VCaP (cell line): Measurements from ENCODE around the gene TNFSF11.

Experiments
- H3K27ac ChIP-seq: fragments of 450-650 bp; 2 replicates; pipeline ENCODE4 v1.5.1; 2017
- TF ChIP-seq, protein P1 (sequence below): fragments of 450-650 bp; conservative IDR thresholded peaks from 2 replicates; pipeline ENCODE4 v1.5.1; 2017; ENCODE audit warnings: mild to moderate bottlenecking, moderate library complexity

TNFSF11 gene

DNA sequence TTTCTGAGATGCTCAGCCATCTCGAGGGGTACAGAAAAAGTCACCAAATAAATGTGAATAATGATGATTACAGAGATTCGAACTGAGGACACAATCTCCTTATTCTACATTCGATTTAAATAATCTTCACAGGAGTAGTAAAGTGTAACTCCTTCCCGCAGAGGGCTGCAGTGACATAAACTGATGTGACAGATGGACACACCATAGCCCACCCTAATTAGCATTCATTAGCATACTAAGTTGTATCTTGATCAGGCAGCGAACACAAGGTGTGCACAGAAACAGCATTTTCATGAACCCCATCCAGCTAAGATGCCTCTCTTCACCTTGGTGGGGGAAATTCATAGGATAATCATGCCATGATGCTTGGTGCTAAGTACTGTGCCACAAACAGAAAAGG, 83.0 kb downstream of the TNFSF11 start:
- no peak overlapping the region for H3K27ac ChIP-seq
- TF ChIP-seq, protein P1, sequence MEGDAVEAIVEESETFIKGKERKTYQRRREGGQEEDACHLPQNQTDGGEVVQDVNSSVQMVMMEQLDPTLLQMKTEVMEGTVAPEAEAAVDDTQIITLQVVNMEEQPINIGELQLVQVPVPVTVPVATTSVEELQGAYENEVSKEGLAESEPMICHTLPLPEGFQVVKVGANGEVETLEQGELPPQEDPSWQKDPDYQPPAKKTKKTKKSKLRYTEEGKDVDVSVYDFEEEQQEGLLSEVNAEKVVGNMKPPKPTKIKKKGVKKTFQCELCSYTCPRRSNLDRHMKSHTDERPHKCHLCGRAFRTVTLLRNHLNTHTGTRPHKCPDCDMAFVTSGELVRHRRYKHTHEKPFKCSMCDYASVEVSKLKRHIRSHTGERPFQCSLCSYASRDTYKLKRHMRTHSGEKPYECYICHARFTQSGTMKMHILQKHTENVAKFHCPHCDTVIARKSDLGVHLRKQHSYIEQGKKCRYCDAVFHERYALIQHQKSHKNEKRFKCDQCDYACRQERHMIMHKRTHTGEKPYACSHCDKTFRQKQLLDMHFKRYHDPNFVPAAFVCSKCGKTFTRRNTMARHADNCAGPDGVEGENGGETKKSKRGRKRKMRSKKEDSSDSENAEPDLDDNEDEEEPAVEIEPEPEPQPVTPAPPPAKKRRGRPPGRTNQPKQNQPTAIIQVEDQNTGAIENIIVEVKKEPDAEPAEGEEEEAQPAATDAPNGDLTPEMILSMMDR: no peak
